Hindlimb muscle (tissue), 1 donor: ENCODE measurements around the gene RTL9. TPM values are rescaled to one million over a fixed set of nuclear protein-coding genes. Genes with fewer than 3 reads are reported as not detected.

Source experiments
- DNase-seq: peaks from one replicate; pipeline ENCODE4 v3.0.0-alpha.2; 2013
- polyA plus RNA-seq: library from polyadenylated mRNA; unstranded; fragments of 120-200 nt; gene quantifications from one replicate; pipeline ENCODE4 v1.2.1, GENCODE V29; 2013; ENCODE audit not compliant: insufficient read length

The RTL9 gene
- polyA plus RNA-seq, 1 donor, result 1.9 TPM

GRCh38 chrX:110407910-110408545 lies 49.4 kb downstream of the RTL9 start:
- DNase-seq, result peak; percentile 39

Other genes with a start within 250 kb of the RTL9 start
- 7.0 TPM for gene AMMECR1, start 40.8 kb upstream of the RTL9 start, polyA plus RNA-seq